Spleen (tissue), 11 donors: Measurements from ENCODE around the gene KPNA6. TPM values are rescaled to one million over a fixed set of nuclear protein-coding genes. Genes with fewer than 3 reads are reported as not detected.
A peak's percentile ranks its signal among the peaks of the same experiment; 100 is the strongest.

Experiments
- DNase-seq: peaks from one replicate; pipeline ENCODE4 v3.0.0-alpha.2; 2020
- H3K27ac ChIP-seq, 8 donors: fragments of 200-600 bp; sonication (generic) in 7 of 8; 1 replicate in 4 of 8; 2 replicates in 4 of 8; pipeline versions ENCODE4 v1.5.0 to v1.8.0; 2016 to 2021; ENCODE audit warnings: inconsistent platforms in 4 of 8, mild to moderate bottlenecking in 4 of 8, moderate library complexity in 1 of 8
- H3K27me3 ChIP-seq, 7 donors: fragments of 200-600 bp; sonication (generic) in 6 of 7; replicated peaks in 1 of 7; 1 replicate in 4 of 7; 2 replicates in 3 of 7; pipeline versions ENCODE4 v1.5.0 to v1.8.0; 2016 to 2021; ENCODE audit warnings: inconsistent platforms in 3 of 7, mild to moderate bottlenecking in 1 of 7
- H3K36me3 ChIP-seq, 6 donors: fragments of 200-600 bp; sonication (generic) in 5 of 6; 1 replicate in 4 of 6; 2 replicates in 2 of 6; pipeline versions ENCODE4 v1.5.0 to v1.8.0; 2016 to 2021; ENCODE audit warnings: inconsistent platforms in 2 of 6
- H3K4me1 ChIP-seq, 6 donors: fragments of 200-600 bp; sonication (generic) in 5 of 6; 1 replicate in 3 of 6; 2 replicates in 3 of 6; pipeline versions ENCODE4 v1.5.0 to v1.8.0; 2016 to 2021; ENCODE audit warnings: inconsistent platforms in 3 of 6
- H3K4me3 ChIP-seq, 8 donors: fragments of 200-600 bp; sonication (generic) in 7 of 8; 1 replicate in 4 of 8; 2 replicates in 4 of 8; pipeline versions ENCODE4 v1.5.0 to v1.8.0; 2016 to 2021; ENCODE audit warnings: inconsistent platforms in 4 of 8, mild to moderate bottlenecking in 4 of 8, moderate library complexity in 2 of 8
- H3K9me3 ChIP-seq, 8 donors: fragments of 200-600 bp; sonication (generic) in 7 of 8; 1 replicate in 4 of 8; 2 replicates in 4 of 8; pipeline versions ENCODE4 v1.5.0 to v1.8.0; 2016 to 2021; ENCODE audit warnings: inconsistent platforms in 4 of 8
- POLR2A ChIP-seq, 3 donors: fragments of 450-650 bp; IDR thresholded peaks; one replicate each; pipeline ENCODE4 v1.5.1; 2017; ENCODE audit warnings: antibody characterized with exemption in 3 of 3, mild to moderate bottlenecking in 1 of 3
- POLR2AphosphoS5 ChIP-seq, 3 donors: sonication (generic); formaldehyde crosslinking; IDR thresholded peaks; one replicate each; pipeline ENCODE4 v1.5.1; 2017; ENCODE audit warnings: antibody characterized with exemption in 3 of 3
- WGBS, 5 donors: extraction: QIAGEN DNeasy Blood & Tissue Kit in 3 of 5; methylation state at CpG; one replicate each; pipeline versions ENCODE4 v1.1.5 to v1.1.7; 2013 to 2018; 5-methylcytosine and 5-hydroxymethylcytosine counted together
- intact Hi-C: fragments of 100-400 bp; cut with DNase I; formaldehyde crosslinking; loops from one replicate; pipeline ENCODE4 v1.15.0; 2023; ENCODE audit warnings: low total_unique reads
- polyA plus RNA-seq, 3 donors: library from polyadenylated mRNA; stranded (reverse); fragments of 200-250 nt; gene quantifications; one replicate each; pipeline ENCODE4 v1.2.1, GENCODE V29; 2013
- total RNA-seq, 7 donors: library from RNA; depleted of rRNA in 3 of 7; stranded (reverse); fragments of >200 nt in 3 of 7; fragmentation: NEBNext Ultra II Directional in 4 of 7; extraction: Animal tissue kit (Norgen Biotek cat#: 25700) in 4 of 7; gene quantifications; one replicate each; pipeline versions ENCODE4 v1.1.0 to v1.2.1, GENCODE V29; 2016 to 2021
- TF ChIP-seq, protein P1 (sequence below), 11 experiments: fragments of 200-600 bp in 7 of 11; fragments of 450-650 bp in 4 of 11; sonication (generic) in 4 of 11; IDR thresholded peaks in 8 of 11; conservative IDR thresholded peaks in 3 of 11; 1 replicate in 7 of 11; 2 replicates in 4 of 11; pipeline versions ENCODE4 v1.4.0 to v1.8.0; 2016 to 2021; ENCODE audit warnings: antibody characterized with exemption in 11 of 11, inconsistent platforms in 4 of 11, mild to moderate bottlenecking in 1 of 11
- donor health status: healthy with polysubstance abuse.
- donor health status: DM: no; HTN: no; CAD: no; lungs with moderate emphysema.
- donor health status: DM: no; HTN: no; CAD: no.
- donor health status: Bipolar disorder and iron deficiency.
- donor health status: healthy.
- donor health status: DM: no; HTN: no; CAD: no.
- donor health status: DM: yes; HTN: yes; CAD: no.

KPNA6 gene
- total and polyA plus RNA-seq, 10 donors = 3.5 to 57.1 (median 38.2) TPM

DNA sequence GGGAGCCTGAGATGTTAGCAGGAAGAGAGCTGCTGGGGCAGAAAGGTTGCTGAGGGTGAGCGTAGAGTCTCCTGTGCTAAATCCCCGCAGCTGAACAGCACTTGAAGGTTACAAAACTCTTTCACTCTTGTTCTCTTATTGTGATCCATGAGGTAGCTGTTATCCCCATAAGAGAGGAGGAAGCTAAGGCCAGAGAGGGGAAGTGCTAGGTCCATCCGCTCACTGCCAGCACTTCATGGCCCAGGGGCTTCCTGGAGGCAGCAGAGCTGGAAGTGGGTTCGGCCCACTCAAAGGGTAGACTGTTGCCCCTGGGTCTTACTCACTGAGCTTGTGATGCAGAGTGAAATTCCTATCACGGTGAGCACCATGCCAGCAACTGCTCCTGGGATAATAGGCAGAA is 108.7 kb downstream of the KPNA6 start:
- TF ChIP-seq POLR2A (IDR thresholded peaks at IDR 0.05) = no peak
- TF ChIP-seq, protein P1, sequence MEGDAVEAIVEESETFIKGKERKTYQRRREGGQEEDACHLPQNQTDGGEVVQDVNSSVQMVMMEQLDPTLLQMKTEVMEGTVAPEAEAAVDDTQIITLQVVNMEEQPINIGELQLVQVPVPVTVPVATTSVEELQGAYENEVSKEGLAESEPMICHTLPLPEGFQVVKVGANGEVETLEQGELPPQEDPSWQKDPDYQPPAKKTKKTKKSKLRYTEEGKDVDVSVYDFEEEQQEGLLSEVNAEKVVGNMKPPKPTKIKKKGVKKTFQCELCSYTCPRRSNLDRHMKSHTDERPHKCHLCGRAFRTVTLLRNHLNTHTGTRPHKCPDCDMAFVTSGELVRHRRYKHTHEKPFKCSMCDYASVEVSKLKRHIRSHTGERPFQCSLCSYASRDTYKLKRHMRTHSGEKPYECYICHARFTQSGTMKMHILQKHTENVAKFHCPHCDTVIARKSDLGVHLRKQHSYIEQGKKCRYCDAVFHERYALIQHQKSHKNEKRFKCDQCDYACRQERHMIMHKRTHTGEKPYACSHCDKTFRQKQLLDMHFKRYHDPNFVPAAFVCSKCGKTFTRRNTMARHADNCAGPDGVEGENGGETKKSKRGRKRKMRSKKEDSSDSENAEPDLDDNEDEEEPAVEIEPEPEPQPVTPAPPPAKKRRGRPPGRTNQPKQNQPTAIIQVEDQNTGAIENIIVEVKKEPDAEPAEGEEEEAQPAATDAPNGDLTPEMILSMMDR (IDR thresholded peaks at IDR 0.05 in 8 of 11, conservative IDR thresholded peaks at IDR 0.05 in 3 of 11) = no peak
- no peak for TF ChIP-seq POLR2AphosphoS5 (IDR thresholded peaks at IDR 0.05)
- Histone ChIP-seq H3K4me1 (peaks cover 15 to 49% (median 37%) of the 10 kb centered on the region in 6 donors), H3K27ac (peak overlapping the region in 5 of 8 donors; percentile 21 to 67 (median 42)), H3K27me3 (no peaks in the 10 kb centered on the region), H3K9me3 (no peaks in the 10 kb centered on the region), H3K4me3 (no peak overlapping the region), H3K36me3 (peaks cover 0 to 77% (median 27%) of the 10 kb centered on the region in 6 donors)
- 53 to 85% (median 76%) methylated on average over 4 to 5 of the region's 5 CpGs for WGBS, 5 donors
- no peak for DNase-seq
- intact Hi-C loops = no loop called here

DNA sequence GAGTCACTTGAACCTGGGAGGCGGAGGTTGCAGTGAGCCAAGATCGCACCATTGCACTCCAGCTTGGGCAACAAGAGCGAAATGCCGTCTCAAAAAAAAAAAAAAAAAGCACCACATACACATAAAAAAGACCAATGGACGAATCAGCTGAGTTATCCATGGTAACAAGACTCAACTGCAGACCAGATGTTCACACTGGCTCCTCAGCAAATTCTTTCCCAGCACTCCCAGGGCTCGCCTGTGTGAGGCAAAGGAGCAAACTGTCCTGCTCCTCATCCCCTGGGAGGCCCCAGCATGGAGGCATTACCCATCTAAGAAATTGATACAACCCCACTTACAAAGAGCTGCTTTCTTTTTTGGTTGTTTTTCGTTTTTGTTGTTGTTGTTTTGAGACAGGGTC is 111.2 kb downstream of the KPNA6 start:
- Histone ChIP-seq H3K4me1 (peaks cover 26 to 56% (median 48%) of the 10 kb centered on the region in 6 donors), H3K27ac (no peak overlapping the region), H3K27me3 (no peaks in the 10 kb centered on the region), H3K9me3 (no peaks in the 10 kb centered on the region), H3K36me3 (peaks cover 0 to 67% (median 29%) of the 10 kb centered on the region in 6 donors), H3K4me3 (no peak overlapping the region)
- DNase-seq = no peak
- 90 to 96% (median 91%) methylated on average over 7 of the region's 7 CpGs for WGBS, 5 donors
- intact Hi-C loops = no loop called here
- TF ChIP-seq, protein P1 (IDR thresholded peaks at IDR 0.05 in 8 of 11, conservative IDR thresholded peaks at IDR 0.05 in 3 of 11) = no peak
- TF ChIP-seq POLR2A (IDR thresholded peaks at IDR 0.05) (no peak), POLR2AphosphoS5 (IDR thresholded peaks at IDR 0.05) (no peak)

DNA sequence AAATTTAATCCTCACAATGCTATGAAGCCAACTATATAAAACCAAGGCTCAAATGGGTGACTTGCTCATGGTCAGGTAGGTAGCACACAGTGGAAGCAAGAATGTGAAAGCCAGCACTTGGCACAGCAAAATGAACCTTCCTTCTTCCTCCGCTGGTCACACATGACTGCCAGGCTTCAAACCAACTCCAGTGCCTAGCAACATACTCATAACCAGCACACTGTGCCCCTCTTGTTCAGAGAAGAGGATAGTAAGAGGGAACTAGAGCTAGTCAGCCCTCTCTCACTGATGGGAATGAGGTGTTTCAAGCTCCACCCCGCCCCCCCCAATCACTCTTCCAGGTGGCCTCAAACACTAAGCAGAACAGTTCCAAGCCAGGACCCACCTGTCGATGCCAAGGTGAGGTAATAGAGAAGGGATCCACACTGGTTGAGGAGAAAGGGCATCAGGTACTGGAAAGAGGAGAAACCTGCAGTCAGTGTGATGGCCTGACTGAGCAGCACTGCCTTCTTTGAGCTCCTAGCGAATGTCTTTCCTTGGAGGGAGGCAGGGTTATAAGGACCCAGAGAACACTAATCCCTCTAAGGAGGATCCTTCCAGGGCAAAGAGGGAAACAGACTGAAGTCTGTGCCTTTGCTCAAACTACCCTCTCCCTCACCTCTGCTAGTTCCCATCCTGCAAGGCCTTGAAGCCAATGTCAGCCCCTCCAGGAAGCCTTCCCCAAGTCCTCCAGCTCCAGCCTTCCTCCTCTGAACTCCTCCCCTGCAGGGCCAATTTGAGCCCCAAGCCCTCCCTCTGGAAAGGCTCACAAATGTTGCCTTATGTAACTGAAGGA is 113.1 kb downstream of the KPNA6 start:
- Histone ChIP-seq H3K27ac (peak overlapping the region in 5 of 8 donors; percentile 86 to 97 (median 92)), H3K4me3 (peak overlapping the region; percentile 64 to 91 (median 84)), H3K27me3 (no peaks in the 10 kb centered on the region), H3K9me3 (no peaks in the 10 kb centered on the region), H3K36me3 (peaks cover 0 to 67% (median 33%) of the 10 kb centered on the region in 6 donors), H3K4me1 (peaks cover 23 to 64% (median 47%) of the 10 kb centered on the region in 6 donors)
- no peak for DNase-seq
- 76 to 91% (median 89%) methylated on average over 4 of the region's 4 CpGs for WGBS, 5 donors
- intact Hi-C loops = no loop called here
- TF ChIP-seq, protein P1 (IDR thresholded peaks at IDR 0.05 in 8 of 11, conservative IDR thresholded peaks at IDR 0.05 in 3 of 11) = no peak
- TF ChIP-seq POLR2A (IDR thresholded peaks at IDR 0.05) = no peak

DNA sequence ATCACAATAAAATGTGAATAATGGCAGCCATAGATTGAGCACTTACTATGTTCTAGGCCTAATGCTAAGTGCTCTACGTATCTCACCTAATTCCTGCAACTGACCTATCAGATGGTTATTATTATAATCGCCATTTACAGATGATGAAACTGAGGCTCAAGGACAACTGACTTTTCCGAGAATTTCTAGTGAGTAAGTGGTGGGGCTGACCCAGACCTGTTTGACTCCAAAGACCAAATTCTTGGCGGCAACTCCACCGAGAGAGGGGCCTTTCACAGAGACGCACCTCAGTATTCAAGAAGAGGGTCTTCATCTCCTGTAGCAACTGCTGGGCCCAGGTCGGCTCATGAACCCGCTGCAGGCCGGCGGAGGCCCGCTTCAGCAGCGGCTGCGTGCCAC is 113.7 kb downstream of the KPNA6 start:
- peaks cover 21 to 64% (median 43%) of the 10 kb centered on the region in 6 donors for H3K4me1 ChIP-seq
- H3K36me3 ChIP-seq = peaks cover 0 to 67% (median 34%) of the 10 kb centered on the region in 6 donors
- no peak for DNase-seq
- TF ChIP-seq, protein P1 (IDR thresholded peaks at IDR 0.05 in 8 of 11, conservative IDR thresholded peaks at IDR 0.05 in 3 of 11) = no peak
- TF ChIP-seq POLR2A (IDR thresholded peaks at IDR 0.05) = no peak
- TF ChIP-seq POLR2AphosphoS5 (IDR thresholded peaks at IDR 0.05) = no peak
- peak overlapping the region; percentile 63 to 97 (median 88) for H3K27ac ChIP-seq
- H3K9me3 ChIP-seq = no peaks in the 10 kb centered on the region
- peak overlapping the region; percentile 64 to 91 (median 84) for H3K4me3 ChIP-seq
- no peaks in the 10 kb centered on the region for H3K27me3 ChIP-seq
- 7 to 45% (median 18%) methylated on average over 5 to 13 of the region's 13 CpGs for WGBS, 5 donors
- intact Hi-C loops = no loop called here
